Measurements from ENCODE around the gene VCY. TPM values are rescaled to one million over a fixed set of nuclear protein-coding genes. Genes with fewer than 3 reads are reported as not detected.
"Not testable (repeated sequence)": the region's sequence is repeated elsewhere in the genome, so short reads cannot be mapped to it uniquely, and the experiment has no call there.

Gene VCY
- not detected for total RNA-seq
- not detected for polyA plus RNA-seq
- long read RNA-seq, donor 1, result 0 reads
- long read RNA-seq, donor 2, result 0 reads
- long read RNA-seq, donor 3, result 0 reads
- long read RNA-seq, donor 4, result 0 reads

- ATAC-seq; H3K4me3 ChIP-seq (ENCODE audit: low read length); H3K9me3 ChIP-seq (ENCODE audit: control insufficient read depth, low read length); intact Hi-C loops (cut with DNase I); H3K4me1 ChIP-seq (ENCODE audit: control insufficient read depth, insufficient read depth, low read length); H3K27me3 ChIP-seq (ENCODE audit: control insufficient read depth, insufficient read depth); DNase-seq; H3K27ac ChIP-seq (ENCODE audit: low read length): not testable (repeated sequence)
- WGBS, result no CpG with 5 or more reads among the region's 19 CpGs
Observed at GRCh38 chrY:13986373-13986772, at the start of gene VCY. TSS of gene VCY (minus strand) at chrY:13986473. CDS start at chrY:13986440, 33 bp downstream.

GRCh38 chrY:14030395-14030794 is 44.1 kb upstream of the VCY start:
- intact Hi-C loops (cut with DNase I); H3K9me3 ChIP-seq (ENCODE audit: control insufficient read depth, low read length); H3K27ac ChIP-seq (ENCODE audit: low read length); H3K4me1 ChIP-seq (ENCODE audit: control insufficient read depth, insufficient read depth, low read length); DNase-seq; H3K4me3 ChIP-seq (ENCODE audit: low read length); ATAC-seq; H3K27me3 ChIP-seq (ENCODE audit: control insufficient read depth, insufficient read depth): not testable (repeated sequence)
- no CpG with 5 or more reads among the region's 2 CpGs for WGBS

DNA sequence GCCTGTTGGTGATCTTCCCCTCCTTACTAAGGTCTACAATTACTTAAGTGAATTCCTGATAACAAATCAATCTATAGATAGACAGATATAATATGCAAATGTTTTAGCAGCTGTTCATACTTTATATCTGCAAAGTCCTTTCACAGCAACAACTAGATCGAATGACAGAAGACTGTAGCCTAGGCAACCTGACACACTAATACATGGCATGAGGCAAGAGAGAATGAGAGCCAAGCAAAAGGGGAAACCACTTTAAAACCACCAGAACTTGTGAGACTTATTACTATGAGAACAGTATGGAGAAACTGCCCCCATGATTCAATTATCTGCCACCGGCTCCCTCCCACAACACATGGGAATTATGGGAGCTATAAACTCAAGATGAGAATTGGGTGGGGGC is 25.6 kb upstream of the VCY start:
- DNase-seq; H3K27ac ChIP-seq (ENCODE audit: low read length); H3K4me1 ChIP-seq (ENCODE audit: control insufficient read depth, insufficient read depth, low read length); intact Hi-C loops (cut with DNase I); H3K27me3 ChIP-seq (ENCODE audit: control insufficient read depth, insufficient read depth); ATAC-seq; H3K9me3 ChIP-seq (ENCODE audit: control insufficient read depth, low read length); H3K4me3 ChIP-seq (ENCODE audit: low read length): not testable (repeated sequence)
- no CpG with 5 or more reads among the region's 2 CpGs for WGBS

GRCh38 chrY:13942406-13942805 is 43.9 kb downstream of the VCY start:
- ATAC-seq; intact Hi-C loops (cut with DNase I); H3K27ac ChIP-seq (ENCODE audit: low read length); H3K9me3 ChIP-seq (ENCODE audit: control insufficient read depth, low read length); H3K4me1 ChIP-seq (ENCODE audit: control insufficient read depth, insufficient read depth, low read length); DNase-seq; H3K27me3 ChIP-seq (ENCODE audit: control insufficient read depth, insufficient read depth); H3K4me3 ChIP-seq (ENCODE audit: low read length): not testable (repeated sequence)
- WGBS, result 45% methylated on average over 2 of the region's 2 CpGs

Other genes with a start within 250 kb of the VCY start
- gene VCY1B, start 69.8 kb upstream of the VCY start, total RNA-seq, result not detected
- not detected for gene VCY1B, start 69.8 kb upstream of the VCY start, polyA plus RNA-seq